KBM-7 (cell line): ENCODE results near the gene C22orf31.

Experiments
- DNase-seq: peaks from one replicate; pipeline ENCODE4 v3.0.0-alpha.2; 2015
- in situ Hi-C: fragments of 300-500 bp; cut with MboI; formaldehyde crosslinking; loops from 2 replicates; pipeline ENCODE4 v1.14.3; 2020; ENCODE audit warnings: low sequenced_read_pairs, low pct_unique_long_range_greater_than_20kb, mixed read lengths

Gene C22orf31

GRCh38 chr22:29032014-29032475 lies 29.6 kb downstream of the C22orf31 start:
- in situ Hi-C loops: loop anchor here (10.0 kb wide), 1 partner anchor 177 kb away; no protein-coding TSS in a partner anchor

GRCh38 chr22:29031227-29032011 lies 30.2 kb downstream of the C22orf31 start:
- DNase-seq: no peak
- in situ Hi-C loops: loop anchor here (10.0 kb wide), 1 partner anchor 177 kb away; no protein-coding TSS in a partner anchor

More at GRCh38 chr22:29032014-29032475, 29.6 kb downstream of the C22orf31 start:
- DNase-seq: no peak

GRCh38 chr22:29030618-29031226 lies 30.9 kb downstream of the C22orf31 start:
- in situ Hi-C loops: loop anchor here (10.0 kb wide), 1 partner anchor 176 kb away; no protein-coding TSS in a partner anchor
- no peak for DNase-seq

- in situ Hi-C loops: loop anchor here (10.0 kb wide), 1 partner anchor 175 kb away; no protein-coding TSS in a partner anchor
- DNase-seq: no peak
Measured at GRCh38 chr22:29030016-29030617, 31.5 kb downstream of the C22orf31 start.

GRCh38 chr22:29029202-29030000 lies 32.2 kb downstream of the C22orf31 start:
- in situ Hi-C loops: no loop called here

GRCh38 chr22:29028468-29028867 lies 33.2 kb downstream of the C22orf31 start:
- in situ Hi-C loops: no loop called here
- DNase-seq: no peak

More at GRCh38 chr22:29029202-29030000, 32.2 kb downstream of the C22orf31 start:
- no peak for DNase-seq

- no peak for DNase-seq
- in situ Hi-C loops: no loop called here
Measured at GRCh38 chr22:29026579-29026978, 35.1 kb downstream of the C22orf31 start.

- DNase-seq: no peak
- in situ Hi-C loops: no loop called here
Measured at GRCh38 chr22:29023172-29023796, 38.3 kb downstream of the C22orf31 start.

- in situ Hi-C loops: no loop called here
- no peak for DNase-seq
Measured at GRCh38 chr22:29022101-29022817, 39.4 kb downstream of the C22orf31 start.

GRCh38 chr22:29018293-29019189 lies 43.1 kb downstream of the C22orf31 start:
- in situ Hi-C loops: no loop called here
- no peak for DNase-seq

- in situ Hi-C loops: no loop called here
- no peak for DNase-seq
Measured at GRCh38 chr22:29016067-29016938, 45.3 kb downstream of the C22orf31 start.

GRCh38 chr22:29014773-29015172 lies 46.9 kb downstream of the C22orf31 start:
- DNase-seq: no peak
- in situ Hi-C loops: no loop called here

- in situ Hi-C loops: no loop called here
- no peak for DNase-seq
Measured at GRCh38 chr22:29014293-29014692, 47.3 kb downstream of the C22orf31 start.

- DNase-seq: no peak
- in situ Hi-C loops: no loop called here
Measured at GRCh38 chr22:29012952-29013351, 48.7 kb downstream of the C22orf31 start.

GRCh38 chr22:29012101-29012433 lies 49.6 kb downstream of the C22orf31 start:
- no peak for DNase-seq
- in situ Hi-C loops: no loop called here
